ENCODE measurements around the gene OR5I1. TPM values are rescaled to one million over a fixed set of nuclear protein-coding genes. Genes with fewer than 3 reads are reported as not detected.

OR5I1 gene
- total RNA-seq (2014; rRNA removed; shearing (Covaris generic)): not detected in 2 replicates

DNA sequence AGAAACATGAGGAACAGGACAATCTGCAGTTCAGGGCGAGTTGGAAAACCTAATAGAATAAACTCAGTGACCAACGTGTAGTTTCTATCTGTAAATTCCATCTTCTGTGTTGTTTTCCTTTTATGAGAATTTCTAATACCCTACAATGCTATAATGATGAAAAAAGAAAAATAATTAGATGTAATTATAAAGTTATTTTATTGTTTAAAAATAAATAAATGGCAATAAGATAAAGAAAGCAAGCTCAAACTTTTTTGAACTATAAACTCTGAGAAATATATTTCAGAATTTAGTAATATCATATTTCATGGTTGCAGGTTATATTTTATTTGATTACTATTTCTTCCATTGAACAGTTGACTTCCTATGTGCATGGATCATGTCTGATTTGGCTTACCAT, at the start of gene OR5I1:
TSS of gene OR5I1 (minus strand) at position 101 of the 400 bp plus-strand sequence. CDS start at position 101, 0 bp downstream.
- DNase-seq (ENCODE audit: low read depth): no peak

DNA sequence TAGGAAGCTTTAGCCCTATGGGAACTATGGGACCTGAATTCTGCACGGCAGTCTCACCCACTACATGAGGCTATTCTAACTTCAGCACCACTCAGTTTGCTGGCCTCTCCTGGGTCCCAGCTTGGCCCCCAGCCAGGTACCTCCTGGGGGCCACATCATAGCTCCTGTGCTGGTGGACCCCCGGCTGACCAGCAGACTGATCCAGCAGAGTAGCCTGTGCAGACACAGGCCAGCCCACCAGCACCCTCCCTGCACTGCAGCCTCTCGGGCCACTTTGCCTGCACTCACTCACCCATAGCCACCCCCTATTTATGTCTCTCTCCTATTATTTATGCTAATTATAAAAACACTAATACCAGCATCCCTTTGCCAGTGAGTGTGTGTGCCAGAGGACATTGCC, 34.7 kb upstream of the OR5I1 start:
- DNase-seq (ENCODE audit: low read depth): no peak

DNA sequence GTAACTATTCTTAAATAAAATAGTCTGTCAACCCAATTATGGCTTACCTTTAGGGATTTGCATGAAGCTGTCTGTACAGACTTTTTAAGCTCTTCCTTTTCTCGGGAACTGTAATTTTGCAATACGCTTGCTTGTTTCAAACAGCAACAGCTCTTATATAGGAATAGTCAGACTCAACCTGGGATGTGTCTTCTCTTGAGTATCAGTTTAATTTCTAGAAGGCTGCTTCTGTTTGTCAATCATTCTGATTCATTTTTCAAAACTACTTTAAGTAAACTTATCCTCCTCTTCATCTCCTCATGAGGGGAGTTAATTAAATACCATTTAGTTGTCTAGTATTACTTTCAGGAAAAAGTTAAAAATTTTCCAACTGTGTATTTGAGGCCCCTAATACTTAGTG, 33.6 kb upstream of the OR5I1 start, which contains the start of gene OR10AG1:
TSS of gene OR10AG1 (minus strand) at position 101 of the 400 bp plus-strand sequence. CDS start at position 63, 38 bp downstream.
- no peak for DNase-seq (ENCODE audit: low read depth)

DNA sequence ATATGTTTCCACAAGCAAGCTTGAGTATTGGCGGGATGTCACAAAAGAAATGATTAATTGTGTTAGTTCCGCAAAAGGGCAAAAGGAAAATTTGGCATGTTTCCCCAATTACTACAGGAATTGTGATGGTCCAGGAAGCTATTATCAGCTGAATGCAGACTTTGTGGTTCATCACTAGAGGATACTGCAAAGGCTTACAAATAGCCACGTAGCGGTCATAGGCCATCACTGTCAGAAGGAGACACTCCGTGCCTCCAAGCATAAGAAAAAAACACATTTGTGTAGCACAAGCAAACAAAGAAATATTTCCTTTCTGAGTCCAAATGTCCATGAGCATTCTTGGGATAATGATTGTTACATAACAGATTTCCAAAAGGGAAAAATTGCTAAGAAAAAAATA, 31.7 kb upstream of the OR5I1 start:
- DNase-seq (ENCODE audit: low read depth): no peak

DNA sequence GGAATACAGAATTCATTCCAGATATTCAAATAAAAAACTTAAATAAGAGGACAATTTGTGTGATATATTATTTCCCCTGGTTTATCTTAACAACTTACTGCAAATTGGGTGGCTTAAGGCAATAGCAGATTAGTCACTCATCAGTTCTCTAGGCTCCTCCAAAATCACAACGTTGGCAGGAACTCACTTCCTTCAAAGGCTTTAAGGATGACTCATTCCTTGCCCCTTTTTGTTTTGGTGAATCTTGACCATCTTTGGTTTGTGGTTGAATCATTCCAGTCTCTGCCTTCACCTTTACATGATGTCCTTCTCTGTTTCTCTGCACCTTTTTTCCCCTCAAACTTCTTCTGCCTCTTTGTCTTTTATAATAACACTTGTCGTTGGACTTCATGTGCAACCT, 30.2 kb upstream of the OR5I1 start:
- DNase-seq (ENCODE audit: low read depth): peak; percentile 4

DNA sequence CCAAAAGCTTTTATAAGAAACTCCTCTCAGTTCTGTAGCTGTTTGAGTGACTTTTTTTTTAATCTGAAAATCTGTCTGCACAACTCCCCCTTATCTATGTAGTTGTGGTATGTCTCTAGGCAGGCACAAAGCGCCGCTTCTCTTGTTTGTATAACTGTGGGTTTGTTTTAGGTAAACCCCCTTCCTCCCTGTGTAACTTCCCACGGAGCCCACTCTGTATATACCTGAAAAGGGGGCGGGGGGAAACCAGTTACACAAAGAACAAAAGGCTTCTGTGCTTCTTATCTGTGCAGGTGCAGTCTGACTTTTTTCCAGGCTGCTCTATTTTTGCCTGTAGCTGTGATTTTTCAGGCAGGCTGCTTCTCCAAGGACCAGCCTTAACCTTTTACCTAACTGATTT, 20.3 kb upstream of the OR5I1 start:
- no peak for DNase-seq (ENCODE audit: low read depth)

DNA sequence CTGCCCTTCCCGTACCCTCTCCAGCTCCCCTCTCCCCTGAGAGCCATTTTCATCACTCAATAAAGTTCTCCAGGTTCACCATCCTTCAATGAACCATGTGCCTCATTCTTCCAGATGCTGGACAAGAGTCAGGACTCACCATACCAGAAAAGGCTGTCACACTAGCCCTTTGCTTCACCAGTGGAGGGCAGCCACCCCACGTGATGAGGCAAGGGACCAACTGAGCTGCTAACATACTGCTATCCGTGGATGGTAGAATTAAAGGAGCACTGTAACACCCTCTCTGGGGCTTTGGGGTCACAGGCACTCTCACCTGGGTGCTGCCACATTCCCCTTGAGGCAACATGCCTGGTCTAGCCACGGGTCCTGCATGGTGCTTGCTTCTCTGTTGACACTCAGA, 13.1 kb upstream of the OR5I1 start:
- no peak for DNase-seq (ENCODE audit: low read depth)

DNA sequence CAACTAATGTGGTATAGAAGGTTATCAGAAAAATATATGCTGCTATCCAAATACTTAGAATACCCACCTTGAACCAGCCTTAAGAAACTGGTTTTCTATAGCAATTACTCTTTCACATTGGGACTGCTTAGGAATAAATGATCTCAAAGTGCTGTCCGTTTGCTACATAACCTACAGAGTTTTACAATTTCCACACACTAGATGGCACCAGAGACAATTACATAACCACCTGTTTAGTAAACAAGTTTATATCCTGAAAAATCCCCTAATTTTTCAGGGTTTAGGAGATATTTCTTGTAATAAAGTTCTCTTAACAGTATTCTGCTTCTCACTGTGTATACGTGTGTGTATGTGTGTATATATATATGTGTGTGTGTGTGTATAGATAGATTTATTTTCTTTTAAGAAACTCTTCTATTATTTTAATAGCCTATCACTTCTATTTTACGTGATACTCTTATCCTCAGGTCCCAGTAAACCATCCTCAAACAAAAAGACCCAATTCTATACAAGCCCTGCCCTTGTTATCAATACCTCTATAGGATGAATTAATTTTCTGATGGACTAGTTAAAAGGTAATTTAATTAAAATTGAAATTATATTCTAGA, 6.7 kb upstream of the OR5I1 start:
- peak; percentile 28 for DNase-seq (ENCODE audit: low read depth)

DNA sequence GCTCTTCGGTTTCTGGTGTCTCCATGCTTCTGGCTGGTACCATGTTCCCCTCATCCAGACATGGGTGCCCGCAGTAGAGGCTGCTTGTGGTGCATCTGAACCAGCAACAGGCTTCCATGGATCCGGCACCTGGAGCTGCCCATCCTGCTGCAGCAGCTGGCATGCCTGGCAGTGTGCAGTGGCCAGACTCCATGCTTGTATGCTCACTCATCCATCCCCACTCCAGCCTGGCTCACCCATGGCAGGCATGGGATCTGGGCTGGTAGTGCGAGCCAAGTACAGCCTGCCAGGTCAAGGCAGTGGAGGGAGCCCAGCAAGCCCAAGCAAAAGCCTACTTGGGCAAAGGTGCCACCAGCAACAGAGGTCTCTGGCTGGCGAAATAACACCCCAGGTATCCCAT, 15.7 kb downstream of the OR5I1 start:
- no peak for DNase-seq (ENCODE audit: low read depth)

DNA sequence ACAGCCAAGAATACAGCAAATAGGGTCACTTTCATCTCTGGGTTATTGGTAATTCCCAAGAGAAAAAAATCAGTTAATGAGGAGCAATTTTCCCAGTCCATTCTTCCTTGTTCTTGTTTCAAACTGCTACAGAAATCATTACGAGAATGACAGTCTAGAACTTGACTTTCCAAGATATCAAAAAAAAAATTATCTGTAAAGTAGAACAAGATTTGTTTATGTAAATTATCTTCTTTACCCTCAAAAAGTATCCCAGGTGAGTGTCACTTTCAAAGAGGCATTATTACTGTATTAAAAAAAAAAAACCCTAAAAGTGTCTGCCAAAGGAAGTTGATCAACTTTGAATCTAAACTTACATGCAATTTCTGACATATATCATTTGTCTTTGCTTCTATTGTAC, 21.7 kb downstream of the OR5I1 start, which contains the start of gene OR5W2:
TSS of gene OR5W2 (minus strand) at position 101 of the 400 bp plus-strand sequence. CDS start at position 101, 0 bp downstream.
- no peak for DNase-seq (ENCODE audit: low read depth)

DNA sequence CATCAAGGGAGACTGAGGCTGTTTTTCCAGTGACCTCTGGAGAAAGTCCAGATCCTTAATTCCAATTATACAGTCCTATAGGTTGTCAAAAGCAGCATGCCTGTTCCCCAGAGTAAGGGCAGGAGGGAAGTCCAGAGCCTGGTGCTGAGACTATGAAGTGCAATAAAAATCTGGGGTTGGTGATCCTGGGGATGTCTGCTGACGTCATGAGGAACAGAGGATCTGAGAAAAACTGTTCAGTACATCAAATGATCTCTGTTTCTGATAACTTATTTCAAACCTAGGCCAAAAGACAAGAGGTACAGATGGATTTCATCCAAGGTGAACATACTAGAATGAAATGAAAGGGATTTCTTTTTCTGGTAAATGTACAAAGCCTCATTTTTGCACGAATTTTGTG, 33.9 kb downstream of the OR5I1 start:
- no peak for DNase-seq (ENCODE audit: low read depth)

DNA sequence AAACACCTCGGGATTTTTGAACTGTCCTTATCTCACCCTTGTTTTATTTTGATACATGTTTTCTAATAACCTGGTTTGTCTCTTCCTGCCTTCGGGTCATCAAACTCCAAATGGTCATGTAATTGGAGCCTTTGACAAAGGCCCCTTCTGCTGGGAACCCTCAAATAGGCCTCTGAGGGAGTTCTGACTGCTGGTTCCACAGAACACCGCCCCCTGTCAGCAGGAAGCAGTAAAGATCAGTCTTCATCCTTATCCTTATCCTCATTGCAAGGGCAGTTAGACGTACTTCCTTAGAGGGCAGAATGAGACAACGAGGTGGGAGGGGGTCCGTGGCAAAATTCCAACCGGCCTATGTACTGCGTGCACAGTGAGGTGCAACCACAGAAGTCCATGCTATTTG, 41.0 kb downstream of the OR5I1 start:
- no peak for DNase-seq (ENCODE audit: low read depth)

DNA sequence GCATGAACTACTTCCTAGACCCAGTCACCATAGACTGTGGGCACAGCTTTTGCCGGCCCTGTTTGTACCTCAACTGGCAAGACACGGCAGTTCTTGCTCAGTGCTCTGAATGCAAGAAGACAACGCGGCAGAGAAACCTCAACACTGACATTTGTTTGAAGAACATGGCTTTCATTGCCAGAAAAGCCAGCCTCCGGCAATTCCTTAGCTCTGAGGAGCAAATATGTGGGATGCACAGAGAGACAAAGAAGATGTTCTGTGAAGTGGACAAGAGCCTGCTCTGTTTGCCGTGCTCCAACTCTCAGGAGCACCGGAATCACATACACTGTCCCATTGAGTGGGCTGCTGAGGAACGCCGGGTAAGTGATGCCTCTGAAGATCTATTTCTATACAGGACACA, 50.7 kb downstream of the OR5I1 start:
- peak; percentile 23 for DNase-seq (ENCODE audit: low read depth)

Other genes starting within 250 kb of the OR5I1 start
- gene OR5D13, start 163.0 kb downstream of the OR5I1 start, total RNA-seq (2014; rRNA removed; shearing (Covaris generic)): not detected in 2 replicates
- not detected in 2 replicates for gene OR5D14, start 140.8 kb downstream of the OR5I1 start, total RNA-seq (2014; rRNA removed; shearing (Covaris generic))
- gene OR5L1, start 125.0 kb downstream of the OR5I1 start, total RNA-seq (2014; rRNA removed; shearing (Covaris generic)): not detected in 2 replicates
- not detected in 2 replicates for gene OR5D18, start 116.8 kb downstream of the OR5I1 start, total RNA-seq (2014; rRNA removed; shearing (Covaris generic))
- gene OR5L2, start 109.2 kb downstream of the OR5I1 start, total RNA-seq (2014; rRNA removed; shearing (Covaris generic)): not detected in 2 replicates
- gene OR5D16, start 97.6 kb downstream of the OR5I1 start, total RNA-seq (2014; rRNA removed; shearing (Covaris generic)): not detected in 2 replicates
- gene TRIM51, start 53.1 kb downstream of the OR5I1 start, total RNA-seq (2014; rRNA removed; shearing (Covaris generic)): not detected in 2 replicates
- not detected in 2 replicates for gene OR5W2, start 21.8 kb downstream of the OR5I1 start, total RNA-seq (2014; rRNA removed; shearing (Covaris generic))
- gene OR10AG1, start 33.5 kb upstream of the OR5I1 start, total RNA-seq (2014; rRNA removed; shearing (Covaris generic)): not detected in 2 replicates
- not detected in 2 replicates for gene OR5F1, start 58.2 kb upstream of the OR5I1 start, total RNA-seq (2014; rRNA removed; shearing (Covaris generic))
- gene OR5AS1, start 91.3 kb upstream of the OR5I1 start, total RNA-seq (2014; rRNA removed; shearing (Covaris generic)): not detected in 2 replicates
- not detected in 2 replicates for gene OR8I2, start 156.9 kb upstream of the OR5I1 start, total RNA-seq (2014; rRNA removed; shearing (Covaris generic))
- gene OR8H2, start 167.3 kb upstream of the OR5I1 start, total RNA-seq (2014; rRNA removed; shearing (Covaris generic)): not detected in 2 replicates
- not detected in 2 replicates for gene OR8H3, start 186.0 kb upstream of the OR5I1 start, total RNA-seq (2014; rRNA removed; shearing (Covaris generic))
- gene OR8J3, start 203.8 kb upstream of the OR5I1 start, total RNA-seq (2014; rRNA removed; shearing (Covaris generic)): not detected in 2 replicates
- not detected in 2 replicates for gene OR8K5, start 223.9 kb upstream of the OR5I1 start, total RNA-seq (2014; rRNA removed; shearing (Covaris generic))
- gene OR5J2, start 240.2 kb upstream of the OR5I1 start, total RNA-seq (2014; rRNA removed; shearing (Covaris generic)): not detected in 2 replicates

Data from RPMI7951 (cell line).